K562 (cell line): ENCODE measurements around the gene ACSL3. TPM values are rescaled to one million over a fixed set of nuclear protein-coding genes. Genes with fewer than 3 reads are reported as not detected.

ENCODE experiments used
- AFF4 ChIP-seq: sonication (generic); formaldehyde crosslinking; IDR thresholded peaks from 2 replicates; pipeline ENCODE4 v1.8.0; 2023; ENCODE audit warnings: mild to moderate bottlenecking, missing genetic modification reagents
- BRCA1 ChIP-seq, 2 experiments: fragments of 450-650 bp in 1 of 2; sonication (generic) in 1 of 2; formaldehyde crosslinking in 1 of 2; IDR thresholded peaks; 2 replicates each; pipeline versions ENCODE4 v1.5.0 to v1.6.1; 2017 to 2020; ENCODE audit warnings: mild to moderate bottlenecking in 1 of 2, missing genetic modification reagents in 1 of 2
- CCAR2 ChIP-seq: fragments of 200-400 bp; formaldehyde crosslinking; IDR thresholded peaks from 2 replicates; pipeline ENCODE4 v1.6.1; 2017; ENCODE audit warnings: mild to moderate bottlenecking, low read depth, low read length
- HDAC1 ChIP-seq, 2 experiments: fragments of 450-650 bp; IDR thresholded peaks; 2 replicates each; pipeline ENCODE4 v1.6.1; 2016 to 2017; ENCODE audit warnings: inconsistent platforms in 1 of 2, mild to moderate bottlenecking in 1 of 2, moderate library complexity in 1 of 2
- LARP7 ChIP-seq: fragments of 450-650 bp; IDR thresholded peaks from 2 replicates; pipeline ENCODE4 v1.6.1; 2016
- PHTF2 ChIP-seq: fragments of 250-450 bp; sonication (Bioruptor Pico); IDR thresholded peaks from 2 replicates; pipeline ENCODE4 v1.5.0; 2021; ENCODE audit warnings: mild to moderate bottlenecking
- POLR2AphosphoS2 ChIP-seq: IDR thresholded peaks from 2 replicates; pipeline ENCODE4 v1.6.1; 2012; ENCODE audit warnings: low read length, improper control_type of control experiment
- SRSF7 ChIP-seq: fragments of 200-400 bp; formaldehyde crosslinking; optimal IDR thresholded peaks from 2 replicates; pipeline ENCODE3; 2017; ENCODE audit warnings: mild to moderate bottlenecking, low read depth, low read length
- polyA plus RNA-seq, 8 experiments: library from polyadenylated mRNA; depleted of rRNA in 4 of 8; stranded (reverse) in 5 of 8; unstranded in 3 of 8; fragments of >200 nt; fragmentation: Nextera tagmentation in 2 of 8; fragmentation: Illumina TruSeq in 1 of 8; extraction: Ambion mirVana in 2 of 8; extraction: Trizol in 1 of 8; gene quantifications; 2 replicates each; pipeline versions ENCODE4 v1.2.1 to v1.2.3, GENCODE V29; 2011 to 2014; ENCODE audit warnings: inconsistent platforms in 1 of 8, missing spikeins in 1 of 8
- total RNA-seq, 7 experiments: library from RNA; depleted of rRNA in 6 of 7; stranded (reverse); fragments of >200 nt in 6 of 7; fragmentation: Illumina TruSeq in 2 of 7; extraction: Trizol in 2 of 7; gene quantifications; 2 replicates each; pipeline versions ENCODE4 v1.2.1 to v1.2.3, GENCODE V29; 2011 to 2021; ENCODE audit warnings: low replicate concordance in 1 of 7

ACSL3 gene
- total and polyA plus RNA-seq, 9 of the 15 experiments (the other 6 are each of a cell fraction or from before 2014, with no cell fraction given): 21.3 to 123 (median 85.2) TPM

GRCh38 chr2:222861411-222862105 is 722 bp downstream of the ACSL3 start (continued):
- TF ChIP-seq PHTF2 (CRISPR knock-in tag): no peak
- no peak for TF ChIP-seq CCAR2
- TF ChIP-seq BRCA1 (IDR thresholded peaks at IDR 0.05): no peak
- TF ChIP-seq BRCA1 (CRISPR knock-in tag; IDR thresholded peaks at IDR 0.05): no peak
- TF ChIP-seq SRSF7: no peak
- no peak for TF ChIP-seq POLR2AphosphoS2
- 0 out of 2 replicates have a peak, but pooled peaks have one; percentile 13 for TF ChIP-seq AFF4 (CRISPR knock-in tag)
- no peak for TF ChIP-seq LARP7
- peak in 1 of 2 experiments; percentile 21; a peak in 1 of 4 replicates for TF ChIP-seq HDAC1 (IDR thresholded peaks at IDR 0.05)
